HepG2 (cell line): ENCODE results near the gene PKDREJ. TPM values are rescaled to one million over a fixed set of nuclear protein-coding genes. Genes with fewer than 3 reads are reported as not detected.

Experiments used
- ATF7-NPFF ChIP-seq: sonication (generic); formaldehyde crosslinking; IDR thresholded peaks from 2 replicates; pipeline ENCODE4 v1.8.1; 2023; ENCODE audit warnings: mild to moderate bottlenecking, low read depth, missing genetic modification reagents, moderate library complexity
- FLYWCH1 ChIP-seq: sonication (generic); formaldehyde crosslinking; IDR thresholded peaks from 2 replicates; pipeline ENCODE4 v1.8.1; 2023; ENCODE audit warnings: mild to moderate bottlenecking, missing genetic modification reagents
- HOXA9 ChIP-seq: sonication (generic); formaldehyde crosslinking; IDR thresholded peaks from 2 replicates; pipeline ENCODE4 v1.8.1; 2022; ENCODE audit warnings: missing genetic modification reagents, mild to moderate bottlenecking, moderate library complexity, borderline replicate concordance
- MAFG ChIP-seq: sonication (generic); formaldehyde crosslinking; IDR thresholded peaks from 2 replicates; pipeline ENCODE4 v1.5.1; 2020; ENCODE audit warnings: mild to moderate bottlenecking, missing genetic modification reagents
- MAFK ChIP-seq, 2 experiments: IDR thresholded peaks in 1 of 2; conservative IDR thresholded peaks in 1 of 2; 2 replicates each; pipeline ENCODE4 v1.6.1; 2011; ENCODE audit warnings: improper control_type of control experiment in 2 of 2, low read length in 2 of 2
- MEIS1 ChIP-seq: sonication (generic); formaldehyde crosslinking; IDR thresholded peaks from 2 replicates; pipeline ENCODE4 v1.9.0; 2021; ENCODE audit warnings: mild to moderate bottlenecking, missing genetic modification reagents, moderate library complexity, borderline replicate concordance
- MIXL1 ChIP-seq: IDR thresholded peaks from 2 replicates; pipeline ENCODE4 v1.6.1; 2016
- MYC ChIP-seq: sonication (generic); formaldehyde crosslinking; IDR thresholded peaks from 2 replicates; pipeline ENCODE4 v1.9.0; 2021; ENCODE audit warnings: missing genetic modification reagents, borderline replicate concordance
- PAF1 ChIP-seq: IDR thresholded peaks from 2 replicates; pipeline ENCODE4 v1.6.1; 2016; ENCODE audit warnings: missing genetic modification reagents, missing compliant biosample characterization
- REL ChIP-seq: sonication (generic); formaldehyde crosslinking; conservative IDR thresholded peaks from 2 replicates; pipeline ENCODE4 v1.8.0; 2022; ENCODE audit warnings: mild to moderate bottlenecking, missing genetic modification reagents, moderate library complexity
- RFX5 ChIP-seq: IDR thresholded peaks from 2 replicates; pipeline ENCODE4 v1.6.1; 2011; ENCODE audit warnings: low read depth, low read length, improper control_type of control experiment
- ZNF12 ChIP-seq: sonication (generic); formaldehyde crosslinking; IDR thresholded peaks from 2 replicates; pipeline ENCODE4 v1.5.0; 2020; ENCODE audit warnings: missing genetic modification reagents
- ZNF138 ChIP-seq: sonication (generic); formaldehyde crosslinking; IDR thresholded peaks from 2 replicates; pipeline ENCODE4 v1.5.0; 2020; ENCODE audit warnings: mild to moderate bottlenecking, low read depth, missing genetic modification reagents
- ZNF354B ChIP-seq: sonication (generic); formaldehyde crosslinking; IDR thresholded peaks from 2 replicates; pipeline ENCODE4 v1.8.0; 2022; ENCODE audit warnings: mild to moderate bottlenecking, missing genetic modification reagents
- ZNF567 ChIP-seq: sonication (generic); formaldehyde crosslinking; IDR thresholded peaks from 2 replicates; pipeline ENCODE4 v1.8.1; 2023; ENCODE audit warnings: mild to moderate bottlenecking, missing genetic modification reagents, borderline replicate concordance
- ZNF792 ChIP-seq: IDR thresholded peaks from 2 replicates; pipeline ENCODE4 v1.6.1; 2016
- ZNF841 ChIP-seq: sonication (generic); formaldehyde crosslinking; IDR thresholded peaks from 2 replicates; pipeline ENCODE4 v1.8.1; 2023; ENCODE audit warnings: missing genetic modification reagents, borderline replicate concordance
- polyA plus RNA-seq, 8 experiments: library from polyadenylated mRNA; depleted of rRNA in 3 of 8; stranded (reverse) in 7 of 8; unstranded in 1 of 8; fragments of >200 nt; fragmentation: Illumina TruSeq in 4 of 8; extraction: Trizol in 4 of 8; gene quantifications; 2 replicates each; pipeline versions ENCODE4 v1.2.1 to v1.2.3, GENCODE V29; 2011 to 2016; ENCODE audit warnings: low read depth in 4 of 8, missing spikeins in 1 of 8, mixed read lengths in 1 of 8; ENCODE audit not compliant: insufficient read depth in 1 of 8
- total RNA-seq, 5 experiments: library from RNA; depleted of rRNA; stranded (reverse); fragments of >200 nt; fragmentation: Illumina TruSeq; extraction: Trizol; gene quantifications; 2 replicates each; pipeline ENCODE4 v1.2.3, GENCODE V29; 2016; ENCODE audit warnings: low read depth in 1 of 5
- TF ChIP-seq, protein P1 (sequence below): sonication (generic); formaldehyde crosslinking; IDR thresholded peaks from 2 replicates; pipeline ENCODE4 v1.8.0; 2022; ENCODE audit warnings: mild to moderate bottlenecking, missing genetic modification reagents; ENCODE audit not compliant: insufficient replicate concordance
- TF ChIP-seq, protein P2 (sequence below): fragments of 450-650 bp; IDR thresholded peaks from 2 replicates; pipeline ENCODE4 v1.6.1; 2017
- TF ChIP-seq, protein P3 (sequence below): fragments of 450-650 bp; IDR thresholded peaks from 2 replicates; pipeline ENCODE4 v1.6.1; 2016
- TF ChIP-seq, protein P4 (sequence below): IDR thresholded peaks from 2 replicates; pipeline ENCODE4 v1.6.1; 2016; ENCODE audit warnings: missing genetic modification reagents, missing compliant biosample characterization
- TF ChIP-seq, protein P5 (sequence below): sonication (generic); formaldehyde crosslinking; IDR thresholded peaks from 2 replicates; pipeline ENCODE4 v1.5.1; 2020; ENCODE audit warnings: missing genetic modification reagents, mild to moderate bottlenecking, borderline replicate concordance
- TF ChIP-seq, protein P6 (sequence below): sonication (generic); formaldehyde crosslinking; IDR thresholded peaks from 2 replicates; pipeline ENCODE4 v1.4.0; 2020; ENCODE audit warnings: missing genetic modification reagents, mild to moderate bottlenecking, borderline replicate concordance

PKDREJ gene
- total and polyA plus RNA-seq, 2 of the 13 experiments (the other 11 are each of a cell fraction or from before 2014, with no cell fraction given): not detected

DNA sequence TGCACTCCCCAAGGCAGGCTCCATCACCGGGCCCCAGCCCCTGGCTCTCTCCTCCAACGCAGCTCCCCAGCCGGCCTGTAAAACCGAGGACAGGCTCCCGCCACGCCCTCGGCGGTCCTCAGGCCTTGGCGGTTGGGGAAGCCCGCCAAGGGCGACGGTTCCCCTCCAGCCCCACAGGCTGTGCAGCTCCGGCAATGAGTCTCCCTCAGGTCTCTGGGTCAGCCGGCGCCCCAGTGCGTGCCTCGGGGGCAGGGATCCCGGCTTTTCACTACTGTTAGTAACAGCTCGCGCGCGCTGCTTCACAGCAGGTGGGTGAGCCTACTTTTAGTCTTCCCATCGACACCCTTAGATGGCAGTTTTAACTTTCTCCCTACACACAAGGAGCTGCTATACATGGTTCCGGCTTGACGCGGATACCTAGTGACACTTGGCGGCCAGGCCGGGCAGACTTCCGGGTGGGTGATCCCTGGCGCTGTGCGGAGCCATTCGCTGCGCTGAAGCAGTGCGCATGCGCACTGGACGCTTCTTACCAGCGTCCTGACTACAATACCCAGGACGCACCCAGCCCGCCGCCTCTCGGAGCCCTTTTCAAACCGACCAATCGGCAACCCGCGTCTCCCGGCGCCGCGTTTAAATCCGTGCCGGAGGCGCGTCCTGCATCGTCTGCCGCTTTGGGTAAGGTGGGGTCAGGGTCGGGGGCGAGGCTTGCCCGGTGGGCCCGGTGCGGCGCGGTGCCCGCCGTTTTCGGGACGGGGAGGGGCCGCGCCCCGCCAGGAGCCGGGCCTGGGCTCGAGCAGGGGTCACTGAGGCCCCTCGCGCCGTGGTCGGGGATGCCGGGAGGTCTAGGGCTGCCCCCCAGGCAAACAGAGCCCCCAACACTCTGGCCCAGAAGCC, 33.4 kb upstream of the PKDREJ start, which contains the start of gene GTSE1 (continued):
- 0 out of 2 replicates have a peak, but pooled peaks have one; percentile 24 for TF ChIP-seq MIXL1
- TF ChIP-seq, protein P1, sequence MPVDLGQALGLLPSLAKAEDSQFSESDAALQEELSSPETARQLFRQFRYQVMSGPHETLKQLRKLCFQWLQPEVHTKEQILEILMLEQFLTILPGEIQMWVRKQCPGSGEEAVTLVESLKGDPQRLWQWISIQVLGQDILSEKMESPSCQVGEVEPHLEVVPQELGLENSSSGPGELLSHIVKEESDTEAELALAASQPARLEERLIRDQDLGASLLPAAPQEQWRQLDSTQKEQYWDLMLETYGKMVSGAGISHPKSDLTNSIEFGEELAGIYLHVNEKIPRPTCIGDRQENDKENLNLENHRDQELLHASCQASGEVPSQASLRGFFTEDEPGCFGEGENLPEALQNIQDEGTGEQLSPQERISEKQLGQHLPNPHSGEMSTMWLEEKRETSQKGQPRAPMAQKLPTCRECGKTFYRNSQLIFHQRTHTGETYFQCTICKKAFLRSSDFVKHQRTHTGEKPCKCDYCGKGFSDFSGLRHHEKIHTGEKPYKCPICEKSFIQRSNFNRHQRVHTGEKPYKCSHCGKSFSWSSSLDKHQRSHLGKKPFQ (CRISPR knock-in tag): no peak
- peak; percentile 90; the same call in 1 of the 2 replicates for TF ChIP-seq ZNF841
- TF ChIP-seq ZNF567 (CRISPR knock-in tag): no peak
- no peak for TF ChIP-seq ZNF792
- TF ChIP-seq ZNF138 (CRISPR knock-in tag): no peak
- TF ChIP-seq ATF7-NPFF: peak; percentile 100
- peak; percentile 36; the same call in 1 of the 2 replicates for TF ChIP-seq MYC (CRISPR knock-in tag)
- TF ChIP-seq, protein P2, sequence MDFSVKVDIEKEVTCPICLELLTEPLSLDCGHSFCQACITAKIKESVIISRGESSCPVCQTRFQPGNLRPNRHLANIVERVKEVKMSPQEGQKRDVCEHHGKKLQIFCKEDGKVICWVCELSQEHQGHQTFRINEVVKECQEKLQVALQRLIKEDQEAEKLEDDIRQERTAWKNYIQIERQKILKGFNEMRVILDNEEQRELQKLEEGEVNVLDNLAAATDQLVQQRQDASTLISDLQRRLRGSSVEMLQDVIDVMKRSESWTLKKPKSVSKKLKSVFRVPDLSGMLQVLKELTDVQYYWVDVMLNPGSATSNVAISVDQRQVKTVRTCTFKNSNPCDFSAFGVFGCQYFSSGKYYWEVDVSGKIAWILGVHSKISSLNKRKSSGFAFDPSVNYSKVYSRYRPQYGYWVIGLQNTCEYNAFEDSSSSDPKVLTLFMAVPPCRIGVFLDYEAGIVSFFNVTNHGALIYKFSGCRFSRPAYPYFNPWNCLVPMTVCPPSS: no peak
- TF ChIP-seq PAF1: no peak
- TF ChIP-seq, protein P3, sequence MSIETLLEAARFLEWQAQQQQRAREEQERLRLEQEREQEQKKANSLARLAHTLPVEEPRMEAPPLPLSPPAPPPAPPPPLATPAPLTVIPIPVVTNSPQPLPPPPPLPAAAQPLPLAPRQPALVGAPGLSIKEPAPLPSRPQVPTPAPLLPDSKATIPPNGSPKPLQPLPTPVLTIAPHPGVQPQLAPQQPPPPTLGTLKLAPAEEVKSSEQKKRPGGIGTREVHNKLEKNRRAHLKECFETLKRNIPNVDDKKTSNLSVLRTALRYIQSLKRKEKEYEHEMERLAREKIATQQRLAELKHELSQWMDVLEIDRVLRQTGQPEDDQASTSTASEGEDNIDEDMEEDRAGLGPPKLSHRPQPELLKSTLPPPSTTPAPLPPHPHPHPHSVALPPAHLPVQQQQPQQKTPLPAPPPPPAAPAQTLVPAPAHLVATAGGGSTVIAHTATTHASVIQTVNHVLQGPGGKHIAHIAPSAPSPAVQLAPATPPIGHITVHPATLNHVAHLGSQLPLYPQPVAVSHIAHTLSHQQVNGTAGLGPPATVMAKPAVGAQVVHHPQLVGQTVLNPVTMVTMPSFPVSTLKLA: peak; percentile 34; the same call in 1 of the 2 replicates
- no peak for TF ChIP-seq RFX5
- no peak for TF ChIP-seq MEIS1
- TF ChIP-seq MAFG: no peak
- TF ChIP-seq, protein P4, sequence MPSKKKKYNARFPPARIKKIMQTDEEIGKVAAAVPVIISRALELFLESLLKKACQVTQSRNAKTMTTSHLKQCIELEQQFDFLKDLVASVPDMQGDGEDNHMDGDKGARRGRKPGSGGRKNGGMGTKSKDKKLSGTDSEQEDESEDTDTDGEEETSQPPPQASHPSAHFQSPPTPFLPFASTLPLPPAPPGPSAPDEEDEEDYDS: no peak; the same call in 1 of the 2 replicates
- TF ChIP-seq, protein P5, sequence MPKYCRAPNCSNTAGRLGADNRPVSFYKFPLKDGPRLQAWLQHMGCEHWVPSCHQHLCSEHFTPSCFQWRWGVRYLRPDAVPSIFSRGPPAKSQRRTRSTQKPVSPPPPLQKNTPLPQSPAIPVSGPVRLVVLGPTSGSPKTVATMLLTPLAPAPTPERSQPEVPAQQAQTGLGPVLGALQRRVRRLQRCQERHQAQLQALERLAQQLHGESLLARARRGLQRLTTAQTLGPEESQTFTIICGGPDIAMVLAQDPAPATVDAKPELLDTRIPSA (CRISPR knock-in tag): no peak
- peak; percentile 98 for TF ChIP-seq HOXA9 (CRISPR knock-in tag)
- TF ChIP-seq, protein P6, sequence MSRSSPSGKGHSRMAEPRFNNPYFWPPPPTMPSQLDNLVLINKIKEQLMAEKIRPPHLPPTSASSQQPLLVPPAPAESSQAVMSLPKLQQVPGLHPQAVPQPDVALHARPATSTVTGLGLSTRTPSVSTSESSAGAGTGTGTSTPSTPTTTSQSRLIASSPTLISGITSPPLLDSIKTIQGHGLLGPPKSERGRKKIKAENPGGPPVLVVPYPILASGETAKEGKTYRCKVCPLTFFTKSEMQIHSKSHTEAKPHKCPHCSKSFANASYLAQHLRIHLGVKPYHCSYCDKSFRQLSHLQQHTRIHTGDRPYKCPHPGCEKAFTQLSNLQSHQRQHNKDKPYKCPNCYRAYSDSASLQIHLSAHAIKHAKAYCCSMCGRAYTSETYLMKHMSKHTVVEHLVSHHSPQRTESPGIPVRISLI (CRISPR knock-in tag): no peak
- peak; percentile 100 for TF ChIP-seq REL
- TF ChIP-seq ZNF12 (CRISPR knock-in tag): no peak
- TF ChIP-seq MAFK (conservative IDR thresholded peaks at IDR 0.05 in 1 of 2, IDR thresholded peaks at IDR 0.05 in 1 of 2; ENCODE audit: low read length in 2 of 2): no peak
- TF ChIP-seq FLYWCH1 (CRISPR knock-in tag): 0 out of 2 replicates have a peak, but pooled peaks have one; percentile 16
- TF ChIP-seq ZNF354B (CRISPR knock-in tag): peak; percentile 98
